ENCODE results near the gene SEC22C.
A peak's percentile ranks its signal among the peaks of the same experiment; 100 is the strongest.

SEC22C gene

GRCh38 chr3:42535981-42536784 is 45.6 kb downstream of the SEC22C start:
- no peak for DNase-seq (ENCODE audit: low read depth)

DNA sequence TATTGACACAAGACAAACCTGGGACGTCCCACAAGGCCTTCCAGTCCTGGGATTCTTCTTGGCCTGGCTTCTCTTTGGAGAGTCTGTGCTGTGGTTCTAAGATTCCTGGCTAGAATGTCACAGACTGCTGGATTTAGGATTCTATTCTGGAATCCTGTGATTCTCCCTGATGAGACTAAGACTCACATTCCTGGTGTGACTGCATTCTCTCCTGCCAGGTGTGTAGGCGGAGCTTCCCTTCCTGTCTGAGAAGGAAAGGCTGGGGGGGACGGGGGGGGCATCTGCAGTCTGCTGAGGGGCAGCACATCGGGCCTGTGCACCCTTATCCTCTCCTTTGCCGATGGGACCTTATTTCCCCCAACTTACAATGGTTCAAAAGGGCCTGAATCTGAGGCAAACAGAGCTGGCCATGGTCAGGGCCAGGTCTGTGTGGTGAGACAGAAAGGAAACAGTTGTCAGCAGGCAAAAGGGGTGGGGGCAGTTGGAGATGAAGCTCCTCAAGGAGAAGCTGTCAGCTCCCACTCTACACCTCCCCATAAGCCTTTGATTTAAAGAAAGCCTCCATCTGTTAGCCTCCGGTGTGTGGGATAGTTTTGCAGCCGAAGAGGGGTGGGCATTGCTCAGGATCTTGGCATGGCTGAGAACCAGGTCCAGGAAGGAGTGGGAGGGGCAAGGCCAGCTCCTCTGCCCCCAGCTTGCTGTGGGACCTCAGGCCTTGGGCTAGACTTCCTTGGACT is 48.4 kb downstream of the SEC22C start:
- DNase-seq (ENCODE audit: low read depth): no peak

DNA sequence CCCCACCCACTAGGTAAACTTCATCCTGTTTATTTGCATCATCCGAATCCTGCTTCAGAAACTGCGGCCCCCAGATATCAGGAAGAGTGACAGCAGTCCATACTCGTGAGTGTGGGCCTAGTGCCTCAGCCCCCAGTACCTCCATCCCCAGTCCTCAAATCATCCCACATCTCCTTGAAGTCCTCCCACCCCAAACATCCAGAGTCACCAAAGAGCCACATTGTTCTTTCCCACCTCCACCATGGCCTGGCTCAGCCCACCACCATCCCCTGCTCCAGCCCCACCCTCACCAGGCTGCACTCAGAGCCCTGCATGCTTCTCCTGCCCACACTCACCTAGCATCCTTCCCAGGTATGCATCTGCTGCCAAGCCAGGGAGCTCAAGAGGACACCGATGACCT is 49.5 kb downstream of the SEC22C start:
- DNase-seq (ENCODE audit: low read depth): no peak

GRCh38 chr3:42531470-42531869 is 50.3 kb downstream of the SEC22C start:
- no peak for DNase-seq (ENCODE audit: low read depth)

GRCh38 chr3:42530073-42530472 is 51.7 kb downstream of the SEC22C start:
- DNase-seq (ENCODE audit: low read depth): no peak

- DNase-seq (ENCODE audit: low read depth): no peak
Observed at GRCh38 chr3:42529468-42529867, 52.3 kb downstream of the SEC22C start.

- DNase-seq (ENCODE audit: low read depth): no peak
Observed at GRCh38 chr3:42527368-42527917, 54.3 kb downstream of the SEC22C start.

GRCh38 chr3:42526616-42527367 is 55.0 kb downstream of the SEC22C start:
- peak; percentile 13 for DNase-seq (ENCODE audit: low read depth)

DNA sequence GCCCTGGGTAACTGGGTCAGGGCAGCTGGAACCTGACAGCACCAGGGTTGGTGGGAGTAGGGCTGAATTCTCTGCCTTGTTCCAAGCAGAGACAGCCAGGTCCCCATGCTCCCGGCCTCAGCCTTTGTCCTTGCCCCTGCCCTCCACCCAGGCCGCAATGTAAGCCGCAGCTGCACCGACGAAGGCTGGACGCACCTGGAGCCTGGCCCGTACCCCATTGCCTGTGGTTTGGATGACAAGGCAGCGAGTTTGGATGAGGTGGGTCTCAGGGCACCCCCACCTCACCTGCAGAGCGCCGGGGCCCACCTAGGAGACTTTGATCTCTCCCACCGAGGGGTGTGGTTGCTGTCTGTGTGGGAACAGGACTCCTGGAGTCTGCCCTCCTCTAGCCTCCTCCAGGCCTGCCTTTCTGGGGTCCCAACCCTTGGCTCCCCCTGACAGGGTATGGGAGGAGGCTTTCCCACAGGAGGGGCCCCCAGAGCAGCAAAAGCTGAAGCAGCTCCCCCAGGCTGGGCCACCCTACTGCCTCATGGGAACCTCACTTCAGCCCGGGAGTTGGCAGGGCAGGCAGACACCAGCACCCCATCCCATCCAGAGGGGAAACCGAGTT is 55.9 kb downstream of the SEC22C start:
- DNase-seq (ENCODE audit: low read depth): no peak

GRCh38 chr3:42525212-42525611 is 56.6 kb downstream of the SEC22C start:
- no peak for DNase-seq (ENCODE audit: low read depth)

- DNase-seq (ENCODE audit: low read depth): no peak
Observed at GRCh38 chr3:42524751-42525150, 57.0 kb downstream of the SEC22C start.

DNA sequence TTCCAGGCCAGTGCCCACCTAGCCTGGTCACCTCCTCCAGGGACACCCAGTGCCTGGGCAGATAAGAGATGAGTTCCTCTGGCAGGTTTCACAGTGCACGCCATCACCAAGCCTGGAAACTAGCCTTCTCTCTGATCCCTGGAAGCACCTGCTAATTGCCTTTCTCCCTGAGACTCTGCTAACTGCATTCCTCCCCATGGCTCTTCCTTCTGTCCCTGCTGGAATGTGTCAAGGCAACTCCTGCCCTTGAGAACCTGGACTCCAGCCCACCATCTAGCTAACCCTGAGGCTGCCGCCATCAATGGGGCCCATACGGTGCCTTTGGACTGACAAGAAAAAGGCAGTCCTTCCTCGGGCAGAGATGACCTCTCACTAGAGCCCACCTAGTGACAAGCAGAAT is 60.9 kb downstream of the SEC22C start:
- no peak for DNase-seq (ENCODE audit: low read depth)

- no peak for DNase-seq (ENCODE audit: low read depth)
Observed at GRCh38 chr3:42520336-42520735, 61.4 kb downstream of the SEC22C start.

- DNase-seq (ENCODE audit: low read depth): no peak
Observed at GRCh38 chr3:42519568-42519962, 62.2 kb downstream of the SEC22C start.

- no peak for DNase-seq (ENCODE audit: low read depth)
Observed at GRCh38 chr3:42518800-42519567, 62.8 kb downstream of the SEC22C start.

DNA sequence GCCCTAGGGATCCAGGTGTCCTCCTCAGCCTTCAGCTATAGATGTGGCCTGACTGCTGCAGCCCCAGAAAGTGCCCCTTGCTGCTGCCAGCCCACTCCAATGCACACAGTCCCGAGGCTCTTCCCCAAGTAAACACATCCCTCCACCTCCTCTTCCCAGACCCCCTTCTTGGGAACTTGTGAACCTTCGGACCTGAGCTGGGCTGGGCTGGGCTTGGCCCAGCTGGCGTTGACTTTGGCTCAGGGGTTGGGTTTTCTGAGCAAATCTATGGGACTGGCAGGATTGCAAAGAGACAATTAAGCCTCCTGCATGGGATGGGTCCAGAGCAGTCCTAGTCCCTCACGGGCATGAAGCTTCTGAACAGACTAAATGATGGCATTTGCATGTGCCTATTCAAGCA is 64.7 kb downstream of the SEC22C start:
- no peak for DNase-seq (ENCODE audit: low read depth)

DNA sequence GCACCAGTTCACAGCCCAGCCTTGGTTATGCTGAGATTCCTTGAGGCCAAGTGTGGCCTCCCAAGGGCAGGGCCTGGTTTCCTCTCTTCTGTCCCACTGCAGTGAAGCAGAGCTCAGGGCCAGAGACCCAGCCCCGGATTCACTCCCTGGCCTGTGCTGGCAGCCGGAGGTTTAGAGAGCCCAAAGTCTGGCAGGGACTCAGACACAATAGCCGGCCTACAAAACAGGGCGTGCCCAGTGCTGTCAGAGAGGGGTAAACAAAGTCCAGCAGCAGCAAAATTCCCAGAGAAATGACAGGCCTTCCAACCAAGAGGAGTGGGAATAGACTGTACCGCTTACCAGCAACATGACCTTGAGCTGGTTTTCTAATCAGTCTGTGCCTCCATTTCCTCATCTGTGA is 65.3 kb downstream of the SEC22C start:
- no peak for DNase-seq (ENCODE audit: low read depth)

GRCh38 chr3:42515976-42516375 is 65.8 kb downstream of the SEC22C start:
- no peak for DNase-seq (ENCODE audit: low read depth)

GRCh38 chr3:42515391-42515916 is 66.3 kb downstream of the SEC22C start:
- DNase-seq (ENCODE audit: low read depth): no peak

GRCh38 chr3:42514876-42515275 is 66.9 kb downstream of the SEC22C start:
- no peak for DNase-seq (ENCODE audit: low read depth)

DNA sequence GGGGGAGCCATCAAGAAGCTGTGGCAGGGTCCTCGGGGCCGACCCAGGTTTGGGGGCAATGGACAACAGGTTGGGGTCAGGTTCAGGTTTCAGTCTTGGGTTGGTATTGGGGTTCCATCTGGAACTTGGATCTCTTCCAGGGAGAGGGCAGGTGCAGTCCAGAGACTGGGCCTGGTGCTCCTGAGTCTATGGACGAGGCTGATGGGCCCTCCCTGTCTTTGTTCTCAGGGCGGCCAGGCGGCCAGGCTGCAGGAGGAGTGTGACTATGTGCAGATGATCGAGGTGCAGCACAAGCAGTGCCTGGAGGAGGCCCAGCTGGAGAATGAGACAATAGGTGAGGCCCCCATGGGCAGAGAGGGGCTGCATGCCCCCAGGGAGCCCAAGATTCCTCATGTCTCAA is 68.2 kb downstream of the SEC22C start:
- no peak for DNase-seq (ENCODE audit: low read depth)

Data from stimulated activated CD8-positive, alpha-beta memory T cell treated with anti-CD3 and anti-CD28 coated beads, Interleukin-12 subunit alpha, Interleukin-12 subunit beta, amount 100 ng/mL, for 4 hours (primary cell).